AG04450 (cell line): Measurements from ENCODE around the gene AHCY. TPM values are rescaled to one million over a fixed set of nuclear protein-coding genes. Genes with fewer than 3 reads are reported as not detected.
A peak's percentile ranks its signal among the peaks of the same experiment; 100 is the strongest.
"Not testable (repeated sequence)": the region's sequence is repeated elsewhere in the genome, so short reads cannot be mapped to it uniquely, and the experiment has no call there.

ENCODE experiments used
- CTCF ChIA-PET: fragments of 300-600, 350-600 bp; formaldehyde crosslinking; extraction: SDS; loops from one replicate; lab custom pipeline; 2022; ENCODE audit warnings: antibody characterized with exemption, inconsistent platforms; lab: Charles Lee
- POLR2A ChIA-PET: fragments of 350-600 bp; formaldehyde crosslinking; extraction: SDS; loops from one replicate; lab custom pipeline; 2021; ENCODE audit warnings: antibody characterized with exemption, inconsistent platforms; lab: Yijun Ruan, JAX
- DNase-seq: peaks from one replicate; pipeline ENCODE4 v3.0.0-alpha.2; 2011; ENCODE audit warnings: low read depth, low spot score
- H3K27ac ChIP-seq: one replicate; pipeline ENCODE4 v1.5.1; 2012; ENCODE audit warnings: low read depth, low read length, control low read depth
- H3K27me3 ChIP-seq: one replicate; pipeline ENCODE4 v1.6.0; 2012; ENCODE audit warnings: low read length; ENCODE audit not compliant: control insufficient read depth, insufficient read depth
- H3K4me3 ChIP-seq: 2 replicates; pipeline ENCODE4 v1.5.1; 2011; ENCODE audit warnings: mild to moderate bottlenecking, low read depth, low read length, control low read depth
- H3K9me3 ChIP-seq: 2 replicates; pipeline ENCODE4 v1.5.1; 2012; ENCODE audit warnings: low read length; ENCODE audit not compliant: control insufficient read depth, insufficient read depth
- CTCF ChIP-seq: IDR thresholded peaks from 2 replicates; pipeline ENCODE4 v1.5.1; 2011; ENCODE audit warnings: low read depth, low read length, control low read depth, inconsistent platforms
- polyA plus RNA-seq: library from polyadenylated mRNA; depleted of rRNA; stranded (reverse); fragments of >200 nt; gene quantifications from 2 replicates; pipeline ENCODE4 v1.2.3, GENCODE V29; 2011

The AHCY gene
- polyA plus RNA-seq, 1 experiment, result 101 TPM

- CTCF ChIA-PET, result interaction anchor here (2.1 kb wide), 1 partner anchor 41 kb away, joined by 5 read pairs; no protein-coding TSS in a partner anchor
- no peak for TF ChIP-seq CTCF
- no peak overlapping the region for H3K27ac ChIP-seq
- no peak for DNase-seq
- H3K9me3 ChIP-seq, result no peaks in the 10 kb centered on the region
- no peak overlapping the region for H3K4me3 ChIP-seq
- POLR2A ChIA-PET, result no interaction called here
- H3K27me3 ChIP-seq, result no peaks in the 10 kb centered on the region
Measured at GRCh38 chr20:34271956-34272355, 31.2 kb downstream of the AHCY start.

DNA sequence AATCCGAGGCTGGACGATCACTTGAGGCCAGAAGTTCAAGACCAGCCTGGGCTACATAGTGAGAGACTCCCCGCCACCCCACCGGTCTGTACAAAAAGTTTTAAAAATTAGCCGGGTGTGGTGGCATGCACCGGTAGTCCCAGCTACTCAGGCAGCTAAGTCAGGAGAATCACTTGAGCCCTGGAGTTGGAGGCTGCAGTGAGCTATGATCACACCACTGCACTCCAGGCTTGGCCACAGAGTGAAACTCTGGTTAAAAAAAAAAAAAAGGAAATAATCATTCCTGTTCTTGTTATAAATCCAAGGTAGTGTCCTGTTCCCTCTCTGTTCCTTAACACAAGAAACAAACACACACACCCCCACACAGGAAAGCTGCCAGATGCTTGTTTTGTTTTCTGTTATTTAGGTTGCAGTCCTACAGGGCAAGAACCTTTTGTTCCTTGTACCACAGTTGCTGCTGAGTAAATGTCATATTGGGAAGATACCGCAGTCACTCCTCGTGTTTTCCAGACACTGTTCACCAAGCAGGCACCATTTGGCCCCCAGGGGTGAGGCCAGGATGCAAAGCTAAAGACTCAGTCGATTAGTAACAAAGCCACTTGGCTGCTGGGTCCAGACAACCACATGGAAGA is 33.0 kb downstream of the AHCY start:
- H3K9me3 ChIP-seq, result no peaks in the 10 kb centered on the region
- no peak for TF ChIP-seq CTCF
- H3K4me3 ChIP-seq, result no peak overlapping the region
- ChIA-PET POLR2A (no interaction called here), CTCF (interaction anchor here (0.6 kb wide), 1 partner anchor 21 kb away, joined by 3 read pairs; no protein-coding TSS in a partner anchor)
- H3K27me3 ChIP-seq, result no peaks in the 10 kb centered on the region
- no peak overlapping the region for H3K27ac ChIP-seq
- no peak for DNase-seq

GRCh38 chr20:34268851-34269636 is 34.1 kb downstream of the AHCY start:
- DNase-seq, result no peak
- no peak for TF ChIP-seq CTCF
- Histone ChIP-seq H3K27ac (peak overlapping the region; percentile 21), H3K9me3 (no peaks in the 10 kb centered on the region), H3K27me3 (no peaks in the 10 kb centered on the region), H3K4me3 (peak overlapping the region; percentile 50)
- POLR2A ChIA-PET, result interaction anchor here (0.6 kb wide), 1 partner anchor 29 kb away, joined by 3 read pairs; no protein-coding TSS in a partner anchor
- CTCF ChIA-PET, result interaction anchor here (0.6 to 1.0 kb wide), 2 partner anchors 11 to 20 kb away, joined by 3 read pairs; no protein-coding TSS in a partner anchor

GRCh38 chr20:34268145-34268544 is 35.0 kb downstream of the AHCY start:
- TF ChIP-seq CTCF, result no peak
- Histone ChIP-seq H3K9me3 (no peaks in the 10 kb centered on the region), H3K27ac (no peak overlapping the region), H3K27me3 (no peaks in the 10 kb centered on the region), H3K4me3 (no peak overlapping the region)
- CTCF ChIA-PET, result interaction anchor here (1.0 kb wide), 1 partner anchor 10 kb away, joined by 3 read pairs; no protein-coding TSS in a partner anchor
- POLR2A ChIA-PET, result no interaction called here
- DNase-seq, result no peak

DNA sequence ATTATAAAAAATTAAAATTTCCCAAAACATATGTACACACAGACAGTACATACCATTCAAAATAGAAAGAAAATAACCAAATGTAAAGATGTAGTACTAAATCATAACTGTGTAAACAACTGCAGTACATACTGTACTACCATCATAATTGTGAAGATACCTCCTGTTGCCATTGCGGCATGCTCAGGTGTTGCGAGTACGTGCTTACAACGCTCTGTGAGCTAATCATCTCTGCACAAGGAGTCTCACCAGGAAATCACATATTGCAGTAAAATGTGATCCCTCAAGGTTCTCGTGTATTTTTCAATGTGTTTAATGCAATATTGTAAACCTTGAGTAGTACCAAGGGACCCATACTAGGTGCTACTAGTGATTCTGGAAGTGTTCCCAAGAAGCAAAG is 39.0 kb downstream of the AHCY start:
- DNase-seq, result no peak
- Histone ChIP-seq H3K4me3 (no peak overlapping the region), H3K27ac (no peak overlapping the region), H3K27me3 (no peaks in the 10 kb centered on the region), H3K9me3 (no peaks in the 10 kb centered on the region)
- POLR2A ChIA-PET, result no interaction called here
- CTCF ChIA-PET, result no interaction called here
- TF ChIP-seq CTCF, result no peak

- not testable (repeated sequence) for H3K4me3 ChIP-seq, H3K27me3 ChIP-seq, H3K9me3 ChIP-seq, DNase-seq, H3K27ac ChIP-seq
- POLR2A ChIA-PET, result interaction anchor here (0.6 kb wide), 1 partner anchor 520 kb away, joined by 3 read pairs; no protein-coding TSS in a partner anchor
- CTCF ChIA-PET, result interaction anchor here (2.2 kb wide), 1 partner anchor 72 kb away, joined by 12 read pairs; no protein-coding TSS in a partner anchor
Measured at GRCh38 chr20:34263468-34263867, 39.7 kb downstream of the AHCY start.
